ENCODE results near the gene HEBP1.

Gene HEBP1

GRCh38 chr12:12954878-12955625 lies 45.0 kb downstream of the HEBP1 start:
- TF ChIP-seq CTCF (IDR thresholded peaks at IDR 0.05; ENCODE audit: insufficient read depth, low read length, poor library complexity, severe bottlenecking) = no peak
- H3K4me3 ChIP-seq (replicated peaks; ENCODE audit: low read depth, low read length) = no peak overlapping the region
- H3K36me3 ChIP-seq (ENCODE audit: control insufficient read depth, insufficient read depth, low read length) = no peaks in the 10 kb centered on the region
- H3K27me3 ChIP-seq (replicated peaks; ENCODE audit: control insufficient read depth, insufficient read depth, low read length) = no peaks in the 10 kb centered on the region
- DNase-seq (ENCODE audit: extremely low read depth, insufficient read length) = no peak

GRCh38 chr12:12954356-12954755 lies 45.7 kb downstream of the HEBP1 start:
- no peak for DNase-seq (ENCODE audit: extremely low read depth, insufficient read length)
- Histone ChIP-seq H3K36me3 (ENCODE audit: control insufficient read depth, insufficient read depth, low read length) (no peaks in the 10 kb centered on the region), H3K27me3 (replicated peaks; ENCODE audit: control insufficient read depth, insufficient read depth, low read length) (no peaks in the 10 kb centered on the region), H3K4me3 (replicated peaks; ENCODE audit: low read depth, low read length) (no peak overlapping the region)
- no peak for TF ChIP-seq CTCF (IDR thresholded peaks at IDR 0.05; ENCODE audit: insufficient read depth, low read length, poor library complexity, severe bottlenecking)

- Histone ChIP-seq H3K36me3 (ENCODE audit: control insufficient read depth, insufficient read depth, low read length) (no peaks in the 10 kb centered on the region), H3K27me3 (replicated peaks; ENCODE audit: control insufficient read depth, insufficient read depth, low read length) (no peaks in the 10 kb centered on the region), H3K4me3 (replicated peaks; ENCODE audit: low read depth, low read length) (peak within 1 kb of the TSS; percentile 38)
- TF ChIP-seq CTCF (IDR thresholded peaks at IDR 0.05; ENCODE audit: insufficient read depth, low read length, poor library complexity, severe bottlenecking) = no peak
- DNase-seq (ENCODE audit: extremely low read depth, insufficient read length) = no peak
Observed at GRCh38 chr12:12952036-12952435, 48.0 kb downstream of the HEBP1 start, which contains the start of gene GPRC5D. GPRC5D (minus strand) TSS chr12:12952170; CDS start chr12:12950384, 1,786 bp downstream.

- Histone ChIP-seq H3K27me3 (replicated peaks; ENCODE audit: control insufficient read depth, insufficient read depth, low read length) (no peaks in the 10 kb centered on the region), H3K4me3 (replicated peaks; ENCODE audit: low read depth, low read length) (peak overlapping the region; percentile 8; the same call in 1 of the 2 replicates), H3K36me3 (ENCODE audit: control insufficient read depth, insufficient read depth, low read length) (no peaks in the 10 kb centered on the region)
- no peak for TF ChIP-seq CTCF (IDR thresholded peaks at IDR 0.05; ENCODE audit: insufficient read depth, low read length, poor library complexity, severe bottlenecking)
- no peak for DNase-seq (ENCODE audit: extremely low read depth, insufficient read length)
Observed at GRCh38 chr12:12951504-12951903, 48.6 kb downstream of the HEBP1 start.

GRCh38 chr12:12947902-12948301 lies 52.2 kb downstream of the HEBP1 start:
- TF ChIP-seq CTCF (IDR thresholded peaks at IDR 0.05; ENCODE audit: insufficient read depth, low read length, poor library complexity, severe bottlenecking) = no peak
- H3K36me3 ChIP-seq (ENCODE audit: control insufficient read depth, insufficient read depth, low read length) = no peaks in the 10 kb centered on the region
- H3K4me3 ChIP-seq (replicated peaks; ENCODE audit: low read depth, low read length) = no peak overlapping the region
- H3K27me3 ChIP-seq (replicated peaks; ENCODE audit: control insufficient read depth, insufficient read depth, low read length) = no peaks in the 10 kb centered on the region
- DNase-seq (ENCODE audit: extremely low read depth, insufficient read length) = no peak

Measured in GM06990 (cell line).